Ascending aorta (tissue), 2 donors: Measurements from ENCODE around the gene SLC24A3. TPM values are rescaled to one million over a fixed set of nuclear protein-coding genes. Genes with fewer than 3 reads are reported as not detected.

Source experiments
- DNase-seq, 2 donors: peaks; one replicate each; pipeline ENCODE4 v3.0.0-alpha.2; 2019; ENCODE audit warnings: low spot score in 2 of 2
- H3K27ac ChIP-seq, 2 donors: fragments of 200-600 bp; sonication (generic); one replicate each; pipeline ENCODE4 v1.5.1; 2016 to 2017; ENCODE audit warnings: mild to moderate bottlenecking in 1 of 2
- H3K27me3 ChIP-seq: fragments of 200-600 bp; sonication (generic); one replicate; pipeline ENCODE4 v1.5.1; 2017
- H3K36me3 ChIP-seq, 2 donors: fragments of 200-600 bp; sonication (generic); one replicate each; pipeline ENCODE4 v1.5.1; 2016
- H3K4me1 ChIP-seq, 2 donors: fragments of 200-600 bp; sonication (generic); one replicate each; pipeline ENCODE4 v1.5.1; 2016 to 2017; ENCODE audit warnings: mild to moderate bottlenecking in 1 of 2
- H3K4me3 ChIP-seq, 2 donors: fragments of 200-600 bp; sonication (generic); one replicate each; pipeline ENCODE4 v1.5.1; 2016 to 2017; ENCODE audit warnings: mild to moderate bottlenecking in 1 of 2
- H3K9me3 ChIP-seq, 2 donors: fragments of 200-600 bp; sonication (generic); one replicate each; pipeline ENCODE4 v1.5.1; 2016
- intact Hi-C: fragments of 100-400 bp; cut with DNase I; formaldehyde crosslinking; loops from one replicate; pipeline ENCODE4 v1.15.1; 2023
- total RNA-seq: library from RNA; depleted of rRNA; stranded (reverse); fragments of >200 nt; gene quantifications from one replicate; pipeline ENCODE4 v1.1.0, GENCODE V29; 2016
- TF ChIP-seq, protein P1 (sequence below), 3 experiments: fragments of 200-600 bp in 2 of 3; fragments of 450-650 bp in 1 of 3; sonication (generic) in 2 of 3; IDR thresholded peaks; one replicate each; pipeline ENCODE4 v1.5.1; 2016 to 2019; ENCODE audit warnings: antibody characterized with exemption in 3 of 3, mild to moderate bottlenecking in 1 of 3, moderate library complexity in 1 of 3

SLC24A3 gene
- total RNA-seq, 1 donor from 2014 or later = 12.9 TPM

- Histone ChIP-seq H3K4me3 (no peak overlapping the region), H3K27me3 (no peaks in the 10 kb centered on the region), H3K36me3 (no peaks in the 10 kb centered on the region), H3K4me1 (no peaks in the 10 kb centered on the region), H3K27ac (no peak overlapping the region), H3K9me3 (no peaks in the 10 kb centered on the region)
- DNase-seq = no peak
- TF ChIP-seq, protein P1, sequence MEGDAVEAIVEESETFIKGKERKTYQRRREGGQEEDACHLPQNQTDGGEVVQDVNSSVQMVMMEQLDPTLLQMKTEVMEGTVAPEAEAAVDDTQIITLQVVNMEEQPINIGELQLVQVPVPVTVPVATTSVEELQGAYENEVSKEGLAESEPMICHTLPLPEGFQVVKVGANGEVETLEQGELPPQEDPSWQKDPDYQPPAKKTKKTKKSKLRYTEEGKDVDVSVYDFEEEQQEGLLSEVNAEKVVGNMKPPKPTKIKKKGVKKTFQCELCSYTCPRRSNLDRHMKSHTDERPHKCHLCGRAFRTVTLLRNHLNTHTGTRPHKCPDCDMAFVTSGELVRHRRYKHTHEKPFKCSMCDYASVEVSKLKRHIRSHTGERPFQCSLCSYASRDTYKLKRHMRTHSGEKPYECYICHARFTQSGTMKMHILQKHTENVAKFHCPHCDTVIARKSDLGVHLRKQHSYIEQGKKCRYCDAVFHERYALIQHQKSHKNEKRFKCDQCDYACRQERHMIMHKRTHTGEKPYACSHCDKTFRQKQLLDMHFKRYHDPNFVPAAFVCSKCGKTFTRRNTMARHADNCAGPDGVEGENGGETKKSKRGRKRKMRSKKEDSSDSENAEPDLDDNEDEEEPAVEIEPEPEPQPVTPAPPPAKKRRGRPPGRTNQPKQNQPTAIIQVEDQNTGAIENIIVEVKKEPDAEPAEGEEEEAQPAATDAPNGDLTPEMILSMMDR (IDR thresholded peaks at IDR 0.05) = no peak
- intact Hi-C loops = no loop called here
Measured at GRCh38 chr20:19620446-19620845, 408.0 kb downstream of the SLC24A3 start.

DNA sequence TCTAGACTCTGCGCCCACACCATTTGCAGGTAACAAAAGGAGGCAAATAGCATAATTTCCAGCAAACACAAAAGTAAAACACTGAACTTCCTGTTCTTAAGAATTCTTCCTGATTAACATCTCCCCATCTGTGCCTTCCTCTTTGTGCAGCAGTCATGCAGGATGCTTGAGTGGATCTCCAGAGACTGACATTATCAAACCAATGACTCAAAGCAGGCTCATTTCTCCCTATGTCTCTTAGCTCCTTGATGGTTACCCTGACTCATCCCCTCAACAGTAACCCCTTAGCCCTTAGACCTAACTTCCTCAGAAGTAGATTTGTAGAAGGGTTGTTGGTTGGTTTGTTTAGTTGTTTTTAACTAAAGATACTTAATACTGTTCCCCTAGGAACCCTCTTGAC, 408.6 kb downstream of the SLC24A3 start:
- H3K36me3 ChIP-seq = no peaks in the 10 kb centered on the region
- H3K4me3 ChIP-seq = no peak overlapping the region
- TF ChIP-seq, protein P1 (IDR thresholded peaks at IDR 0.05) = no peak
- H3K27ac ChIP-seq = no peak overlapping the region
- no peaks in the 10 kb centered on the region for H3K9me3 ChIP-seq
- no peak for DNase-seq
- intact Hi-C loops = no loop called here
- no peaks in the 10 kb centered on the region for H3K4me1 ChIP-seq
- H3K27me3 ChIP-seq = no peaks in the 10 kb centered on the region

DNA sequence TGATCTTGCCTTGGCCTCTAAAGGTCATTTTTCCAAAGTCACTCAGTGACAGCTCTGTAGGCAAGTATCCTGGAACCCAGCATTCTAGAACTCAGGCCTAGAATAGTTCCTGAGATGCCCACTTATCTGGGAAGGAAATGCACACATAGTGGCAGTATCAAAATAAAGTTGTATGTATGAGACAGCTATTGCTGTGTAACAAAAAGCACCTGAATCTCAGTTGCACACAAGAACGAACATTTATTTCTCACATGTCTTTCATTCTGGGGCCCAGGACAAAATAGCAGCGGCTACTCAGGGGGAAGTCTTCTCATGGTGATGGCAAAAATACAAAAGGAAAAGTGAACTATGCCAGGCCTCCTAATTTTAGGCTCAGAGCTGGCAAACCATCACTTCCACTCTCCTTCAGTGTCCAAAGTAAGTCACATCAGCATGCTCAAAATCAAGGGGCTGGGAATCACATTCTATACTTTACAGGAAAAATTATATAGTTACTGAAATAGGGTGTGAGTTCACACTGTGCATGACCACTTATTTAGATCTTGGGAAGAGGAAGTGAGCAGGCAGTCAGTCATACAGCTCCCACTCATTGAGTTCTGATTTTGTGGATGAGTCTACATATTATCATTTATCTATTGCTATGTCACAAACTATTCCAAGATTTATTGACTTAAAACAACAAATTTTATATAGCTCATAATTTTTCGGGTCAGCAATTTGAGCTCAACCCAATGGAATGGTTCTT, 412.0 kb downstream of the SLC24A3 start:
- Histone ChIP-seq H3K27me3 (no peaks in the 10 kb centered on the region), H3K27ac (no peak overlapping the region), H3K36me3 (no peaks in the 10 kb centered on the region), H3K9me3 (no peaks in the 10 kb centered on the region), H3K4me1 (no peaks in the 10 kb centered on the region), H3K4me3 (no peak overlapping the region)
- intact Hi-C loops = no loop called here
- TF ChIP-seq, protein P1 (IDR thresholded peaks at IDR 0.05) = no peak
- DNase-seq = no peak

GRCh38 chr20:19625426-19625825, 413.0 kb downstream of the SLC24A3 start:
- H3K27ac ChIP-seq = no peak overlapping the region
- no peak overlapping the region for H3K4me3 ChIP-seq
- TF ChIP-seq, protein P1 (IDR thresholded peaks at IDR 0.05) = no peak
- H3K36me3 ChIP-seq = no peaks in the 10 kb centered on the region
- no peaks in the 10 kb centered on the region for H3K27me3 ChIP-seq
- no peak for DNase-seq
- intact Hi-C loops = no loop called here
- no peaks in the 10 kb centered on the region for H3K4me1 ChIP-seq
- no peaks in the 10 kb centered on the region for H3K9me3 ChIP-seq

DNA sequence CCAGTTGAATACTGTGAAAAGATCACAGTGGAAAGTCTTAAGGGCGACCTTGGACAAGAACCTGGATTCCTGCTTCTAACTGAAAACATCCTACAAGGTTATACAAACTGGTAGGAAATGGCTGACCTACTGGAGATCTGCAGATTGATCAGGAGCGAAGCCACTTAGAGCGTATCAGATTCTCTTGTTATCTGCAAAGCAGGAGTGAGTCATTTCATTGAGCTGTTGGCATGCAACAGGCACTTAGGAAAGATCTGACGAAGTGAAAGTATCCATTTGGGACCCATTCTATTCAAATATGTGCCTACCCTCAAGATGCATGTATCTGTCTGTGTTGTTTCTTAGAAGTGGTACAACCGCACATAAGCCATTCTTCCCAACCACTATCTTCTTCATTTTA, 414.5 kb downstream of the SLC24A3 start:
- TF ChIP-seq, protein P1 (IDR thresholded peaks at IDR 0.05) = no peak
- DNase-seq = no peak
- no peak overlapping the region for H3K27ac ChIP-seq
- no peaks in the 10 kb centered on the region for H3K9me3 ChIP-seq
- intact Hi-C loops = no loop called here
- H3K36me3 ChIP-seq = no peaks in the 10 kb centered on the region
- no peaks in the 10 kb centered on the region for H3K4me1 ChIP-seq
- no peaks in the 10 kb centered on the region for H3K27me3 ChIP-seq
- H3K4me3 ChIP-seq = no peak overlapping the region
